Stimulated activated CD8-positive, alpha-beta memory T cell treated with anti-CD3 and anti-CD28 coated beads, Interleukin-12 subunit alpha, Interleukin-12 subunit beta, amount 100 ng/mL, for 4 hours (primary cell): ENCODE results near the gene RASIP1.

Experiments
- DNase-seq: peaks from one replicate; pipeline ENCODE4 v3.0.0-alpha.2; 2020; ENCODE audit warnings: low read depth

RASIP1 gene

GRCh38 chr19:48755084-48755641, 14.8 kb upstream of the RASIP1 start, which contains the start of gene FGF21:
Gene FGF21, plus strand, starts transcription at chr19:48755524. Its CDS starts 713 bp downstream, at chr19:48756237.
- DNase-seq: no peak

DNA sequence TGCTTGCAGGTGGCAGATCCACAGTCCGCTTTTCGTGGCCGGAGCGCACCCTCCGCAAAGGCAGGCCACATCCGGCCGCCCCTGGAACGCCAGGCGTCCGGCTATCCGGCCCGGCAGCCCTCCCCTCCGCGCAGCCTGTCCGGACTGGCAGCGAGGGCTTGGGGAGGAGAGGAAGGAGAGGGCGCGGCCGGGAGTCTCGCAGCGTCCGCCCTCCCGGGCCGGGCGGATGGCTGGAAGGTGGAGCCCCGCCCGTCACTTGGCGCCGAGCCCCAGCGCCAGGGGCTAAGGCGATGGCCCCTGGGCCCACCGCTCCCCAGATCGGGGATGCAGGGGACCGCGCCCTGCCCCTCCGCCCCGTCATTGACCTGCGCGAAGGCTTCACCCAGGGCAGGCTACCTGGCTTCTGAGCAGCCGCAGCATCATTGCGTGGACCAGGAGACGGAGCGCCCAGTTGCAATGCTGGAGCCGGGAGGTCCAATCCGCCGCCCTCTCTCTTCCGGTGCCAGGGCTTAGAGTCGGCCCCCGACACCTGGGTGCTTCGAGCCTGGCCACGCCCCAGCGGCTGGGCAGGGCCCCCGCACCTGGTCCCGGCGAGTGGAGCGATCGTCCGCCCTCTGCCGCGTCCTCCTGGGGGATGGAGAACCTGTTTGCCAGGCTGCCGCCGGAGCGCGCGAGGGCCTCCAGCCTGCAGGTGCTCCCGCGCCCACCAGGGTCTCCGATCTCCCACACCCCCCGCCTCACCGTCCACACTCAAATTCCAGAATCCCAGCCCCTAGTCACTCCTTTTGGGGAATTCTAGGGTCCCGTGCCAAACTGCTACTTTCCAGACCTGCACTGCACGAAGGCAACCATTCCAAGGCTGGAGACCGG, 12.3 kb upstream of the RASIP1 start, which contains the start of gene FUT1:
FUT1 (minus strand) TSS at position 146 of the 870 bp plus-strand sequence. CDS start 1,360 bp downstream, outside the sequence.
- DNase-seq: no peak

DNA sequence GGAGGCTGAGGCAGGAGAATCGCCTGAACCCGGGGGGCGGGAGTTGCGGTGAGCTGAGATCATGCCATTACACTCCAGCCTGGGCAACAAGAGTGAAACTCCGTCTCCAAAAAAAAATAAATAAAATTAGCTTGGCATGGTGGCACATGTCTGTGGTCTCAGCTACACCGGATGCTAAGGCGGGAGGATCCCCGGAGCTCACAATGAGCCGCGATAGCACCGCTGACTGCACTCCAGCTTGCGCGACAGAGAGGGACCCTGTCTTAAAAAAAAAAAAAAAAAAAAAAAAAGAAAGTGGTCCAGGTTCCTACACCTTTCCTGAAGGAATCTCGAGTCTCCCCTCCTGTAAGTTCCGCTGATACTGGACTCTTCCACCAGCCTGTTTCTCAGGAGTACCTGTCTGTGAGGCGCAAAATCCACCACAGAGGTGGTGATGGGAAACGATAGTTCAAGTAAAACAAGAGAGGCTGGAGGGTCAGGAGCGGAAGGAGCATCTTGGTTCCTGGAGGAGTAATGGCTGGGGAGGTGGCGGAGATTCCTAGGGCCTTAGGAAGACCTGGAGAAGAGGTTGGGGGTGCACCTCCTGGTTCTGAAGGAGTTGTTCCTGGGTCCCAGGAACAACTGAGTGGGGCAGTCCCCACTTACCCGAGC, 11.6 kb upstream of the RASIP1 start:
- no peak for DNase-seq

DNA sequence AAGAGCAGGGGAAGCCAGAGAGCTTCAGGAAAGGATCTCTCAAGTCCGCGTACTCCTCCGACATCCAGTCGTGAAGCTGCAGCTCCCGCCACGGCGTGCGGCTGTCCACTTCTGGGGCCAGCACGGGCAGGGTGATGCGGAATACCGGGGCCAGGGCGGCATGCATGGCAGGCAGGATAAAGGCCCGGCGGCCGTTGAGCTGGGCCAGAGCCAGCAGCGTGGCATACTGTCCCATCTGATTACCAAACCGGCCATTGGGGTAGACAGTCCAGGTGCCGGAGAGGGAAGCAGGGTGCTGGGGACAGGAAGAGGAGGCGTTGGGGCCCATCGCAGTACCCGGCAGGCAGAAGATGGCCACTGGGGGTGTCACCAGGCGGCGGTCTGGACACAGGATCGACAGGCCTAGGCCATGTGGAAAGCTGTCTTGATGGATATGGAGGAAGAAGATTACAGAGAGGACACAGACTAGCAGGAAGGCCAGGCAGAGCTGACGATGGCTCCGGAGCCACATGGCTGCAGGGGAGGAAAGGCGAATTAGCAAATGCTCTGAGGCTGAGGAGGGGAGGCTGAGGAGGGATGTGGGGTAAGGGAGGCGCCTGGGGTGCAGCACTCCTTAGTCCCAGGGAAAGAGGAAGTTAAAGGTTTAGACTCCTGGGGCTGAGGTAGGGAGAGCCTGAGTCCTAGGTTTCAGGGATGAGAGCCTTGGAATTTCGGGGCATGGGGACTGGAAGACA, 10.5 kb upstream of the RASIP1 start:
- DNase-seq: no peak

DNA sequence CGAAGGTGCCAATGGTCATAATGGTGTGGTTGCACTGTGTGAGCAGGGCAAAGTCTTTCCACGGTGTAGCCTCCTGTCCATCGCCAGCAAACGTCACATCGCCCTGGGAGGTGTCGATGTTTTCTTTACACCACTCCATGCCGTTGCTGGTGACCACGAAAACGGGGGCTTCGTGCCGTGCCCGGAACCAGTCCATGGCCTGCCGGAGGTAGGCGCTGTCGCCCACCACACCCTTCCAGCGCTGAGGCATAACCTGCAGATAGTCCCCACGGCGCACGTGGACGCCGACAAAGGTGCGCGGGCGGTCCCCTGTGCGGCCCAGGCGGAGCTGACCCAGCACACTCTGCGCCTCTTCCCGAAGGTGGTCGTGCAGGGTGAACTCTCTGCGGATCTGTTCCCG, 9.9 kb upstream of the RASIP1 start:
- DNase-seq: no peak

DNA sequence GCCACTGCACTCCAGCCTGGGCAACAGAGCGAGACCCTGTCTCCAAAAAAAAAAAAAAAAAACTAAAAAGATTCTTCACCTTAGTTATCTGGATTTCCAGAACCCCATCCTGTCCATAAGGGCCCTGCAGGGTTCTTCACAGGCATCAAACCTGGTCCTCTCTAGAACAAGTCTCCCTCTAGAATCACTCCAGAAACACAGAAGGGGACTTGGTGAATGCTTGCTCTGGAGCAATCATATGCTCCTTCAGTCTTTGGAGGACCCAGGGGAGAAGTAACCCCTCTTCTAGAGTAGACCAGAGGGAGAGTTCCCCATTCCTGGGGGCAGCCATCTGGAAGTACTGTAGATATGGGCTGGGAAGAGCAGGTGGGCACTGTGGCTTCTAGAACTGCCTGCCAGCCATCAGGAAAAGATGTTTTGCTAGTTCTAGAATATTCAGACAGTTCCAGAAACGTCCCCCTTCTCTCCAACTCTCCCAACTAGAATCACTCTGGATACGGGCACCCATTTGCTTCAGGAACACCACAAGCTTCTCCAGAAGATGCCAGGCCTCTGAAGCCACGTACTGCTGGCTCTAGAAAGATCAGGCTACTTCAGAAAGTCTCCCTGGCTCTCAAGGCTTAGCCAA, 9.3 kb upstream of the RASIP1 start:
- DNase-seq: no peak

DNA sequence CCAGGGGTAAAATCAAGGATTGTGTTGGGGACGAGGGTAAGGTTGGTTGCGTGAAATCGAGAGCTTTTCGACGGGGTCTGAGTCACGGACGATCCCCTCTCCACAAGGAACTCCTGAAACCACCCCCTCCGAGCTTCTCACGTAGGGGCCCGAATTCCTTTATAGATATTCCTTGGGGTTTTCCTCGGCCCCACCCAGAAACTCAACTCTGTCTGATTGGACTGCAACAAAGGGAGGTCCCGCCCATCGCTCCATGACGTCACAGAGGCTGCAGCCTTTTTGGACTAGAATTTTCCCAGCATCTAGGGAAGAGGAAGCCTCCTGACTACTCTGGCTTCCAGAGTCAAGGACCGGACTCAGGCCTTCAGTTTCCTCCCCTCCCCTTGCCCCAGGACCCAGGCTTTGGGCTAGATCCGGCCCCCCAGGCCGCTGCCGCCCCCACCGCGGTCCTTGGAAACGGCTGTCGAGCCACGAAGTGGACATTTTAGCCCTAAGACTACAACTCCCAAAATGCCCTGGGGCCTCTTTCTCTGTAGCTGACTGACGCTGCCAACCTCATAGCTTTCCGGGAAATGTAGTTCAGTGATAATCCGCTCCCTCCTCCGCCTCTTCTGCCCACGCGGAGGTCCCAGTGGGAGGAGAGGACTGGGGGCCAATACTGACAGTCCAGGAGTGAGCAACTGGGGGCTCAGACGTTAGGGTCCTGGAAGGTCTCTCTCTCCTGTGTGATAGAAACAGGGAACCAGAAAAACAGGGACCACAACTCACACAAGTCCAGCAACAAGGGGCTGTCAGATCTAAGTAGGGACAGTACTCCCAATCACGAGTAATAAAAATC, 6.5 kb upstream of the RASIP1 start, which contains the start of gene IZUMO1:
IZUMO1 (minus strand) TSS at position 172 of the 838 bp plus-strand sequence. CDS start 1,050 bp downstream, outside the sequence.
- DNase-seq: no peak

DNA sequence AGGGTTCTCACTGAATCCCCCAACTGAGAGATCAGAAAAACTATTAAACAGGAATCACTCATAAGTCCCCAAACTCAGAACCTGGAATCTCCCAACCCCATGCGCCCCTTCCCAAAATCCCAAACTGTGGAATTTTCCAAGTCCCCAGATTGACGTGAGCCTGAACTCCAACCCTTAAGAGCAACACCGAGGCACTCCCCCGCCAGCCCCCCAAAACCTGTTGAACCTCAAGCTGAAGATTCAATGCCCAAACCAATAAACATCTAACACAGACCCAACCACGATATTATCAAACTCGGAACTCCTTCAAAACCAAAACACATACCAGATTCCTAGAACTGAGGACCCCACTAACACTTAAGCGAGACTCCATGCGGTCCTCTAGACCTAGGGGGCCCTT, 5.7 kb upstream of the RASIP1 start:
- no peak for DNase-seq

DNA sequence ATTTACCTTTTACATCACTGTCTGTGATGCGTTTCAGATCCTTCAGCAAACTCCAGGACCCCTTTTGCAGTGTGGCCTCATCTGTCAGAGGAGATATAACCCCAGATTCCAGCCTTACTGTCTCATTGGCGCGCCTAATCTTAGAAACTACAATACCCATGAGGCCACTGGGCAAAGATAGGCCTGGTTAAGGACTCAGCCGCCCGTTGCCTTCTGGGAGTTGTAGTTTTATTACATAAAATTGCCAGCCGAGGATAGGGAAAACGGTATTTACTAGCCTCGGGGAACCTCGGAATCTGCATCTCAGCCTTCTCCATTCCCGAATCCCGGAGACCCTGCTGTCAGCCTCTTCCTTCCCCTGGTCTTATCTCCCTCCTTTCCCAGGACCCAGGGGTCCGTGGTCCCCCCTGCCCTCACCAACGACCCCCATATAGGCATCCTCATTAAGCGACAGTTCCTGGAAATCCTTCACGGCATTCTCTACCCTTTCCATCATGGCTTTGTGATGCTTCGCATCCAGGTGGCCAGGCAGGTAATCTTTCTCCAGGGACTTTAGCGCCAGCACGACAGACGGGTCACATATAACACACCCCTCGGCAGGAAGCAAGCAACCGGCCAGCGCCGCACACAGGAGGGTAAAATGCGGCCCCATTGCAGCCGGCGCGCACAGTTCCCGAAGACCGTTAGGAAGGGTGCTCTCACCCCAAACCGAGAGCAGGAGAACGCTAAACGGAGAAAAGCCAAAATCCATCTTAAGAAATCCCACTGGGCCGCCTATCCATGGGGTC, 5.0 kb upstream of the RASIP1 start:
- DNase-seq: no peak

GRCh38 chr19:48742096-48742495, 1.7 kb upstream of the RASIP1 start:
- DNase-seq: no peak

DNA sequence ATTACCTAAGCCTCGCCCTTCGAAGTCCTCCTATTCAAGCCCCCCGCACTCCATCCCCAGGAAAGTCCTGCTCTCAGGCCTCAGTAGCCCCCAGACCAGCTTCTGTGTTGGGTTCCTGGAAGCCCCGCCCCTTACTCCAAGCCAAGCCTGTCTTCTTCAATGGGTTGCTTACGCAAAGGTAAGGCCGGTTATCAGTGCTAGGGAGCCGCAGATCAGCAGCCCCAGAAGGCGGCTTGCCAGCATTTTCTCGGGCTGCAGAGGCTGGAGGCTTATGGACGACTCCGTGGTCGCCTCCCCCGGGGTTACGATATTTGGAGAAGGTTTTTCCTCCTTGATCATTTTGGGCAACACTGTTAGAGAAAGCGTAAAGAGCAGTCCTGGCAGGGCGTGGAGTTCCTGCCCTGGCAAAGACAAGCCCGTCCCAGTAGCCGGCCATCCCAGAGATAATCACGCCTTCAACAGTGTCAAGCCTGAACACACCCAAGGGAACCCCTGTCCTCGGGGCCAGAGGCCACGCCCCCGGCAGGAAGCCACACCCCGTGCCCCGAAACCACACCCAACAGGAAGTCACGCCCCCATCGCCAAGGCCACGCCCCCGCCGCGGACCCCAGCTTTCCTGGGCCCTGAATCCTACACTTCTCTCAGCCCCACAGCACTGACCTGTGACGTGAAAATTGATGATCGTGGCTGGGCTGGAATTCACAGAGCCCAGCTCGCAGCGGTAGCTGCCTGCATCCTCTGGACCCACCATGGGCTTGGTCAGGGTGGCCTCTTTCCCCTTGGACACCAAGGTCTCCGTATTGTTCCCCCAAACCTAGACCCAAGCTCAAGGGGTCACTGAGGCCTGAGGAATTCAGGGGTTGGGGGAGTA, 954 bp upstream of the RASIP1 start:
- no peak for DNase-seq

DNA sequence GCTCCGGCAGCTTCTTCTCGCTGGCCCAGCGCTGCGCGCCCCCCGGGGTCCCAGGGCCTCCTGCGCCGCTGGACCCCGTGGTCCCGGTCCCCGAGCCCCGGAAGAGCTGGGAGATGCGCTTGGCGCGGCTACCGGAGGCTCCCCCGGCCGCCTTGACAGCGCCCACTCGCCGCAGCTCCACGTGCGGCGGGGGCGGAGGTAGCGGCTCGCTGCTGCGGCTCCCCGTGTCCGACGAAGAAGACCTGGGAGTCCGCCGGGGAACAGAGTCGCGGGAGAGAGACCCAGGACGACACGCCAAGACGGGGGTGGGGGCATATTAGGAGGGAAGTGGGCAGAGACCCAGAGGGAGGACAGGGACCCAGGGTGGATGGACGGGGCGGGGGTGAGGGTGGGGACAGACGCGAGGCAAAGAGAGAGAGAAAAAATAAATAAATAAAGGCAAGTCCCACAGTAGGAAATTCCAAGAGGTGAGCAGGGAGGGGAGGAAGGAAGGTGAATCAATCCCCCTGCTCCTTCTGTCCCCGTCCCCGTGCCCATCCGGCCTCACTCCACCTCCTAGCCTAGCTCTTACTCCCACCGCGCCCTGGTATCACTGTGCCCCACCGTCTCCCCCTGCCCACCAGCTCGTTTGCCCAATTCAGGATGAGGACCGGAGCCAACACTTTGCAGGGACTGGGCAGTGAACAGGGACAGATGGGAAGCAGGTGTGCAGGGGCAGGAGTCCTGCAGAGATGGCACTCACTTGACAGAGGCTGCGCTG, 826 bp downstream of the RASIP1 start:
- DNase-seq: no peak

DNA sequence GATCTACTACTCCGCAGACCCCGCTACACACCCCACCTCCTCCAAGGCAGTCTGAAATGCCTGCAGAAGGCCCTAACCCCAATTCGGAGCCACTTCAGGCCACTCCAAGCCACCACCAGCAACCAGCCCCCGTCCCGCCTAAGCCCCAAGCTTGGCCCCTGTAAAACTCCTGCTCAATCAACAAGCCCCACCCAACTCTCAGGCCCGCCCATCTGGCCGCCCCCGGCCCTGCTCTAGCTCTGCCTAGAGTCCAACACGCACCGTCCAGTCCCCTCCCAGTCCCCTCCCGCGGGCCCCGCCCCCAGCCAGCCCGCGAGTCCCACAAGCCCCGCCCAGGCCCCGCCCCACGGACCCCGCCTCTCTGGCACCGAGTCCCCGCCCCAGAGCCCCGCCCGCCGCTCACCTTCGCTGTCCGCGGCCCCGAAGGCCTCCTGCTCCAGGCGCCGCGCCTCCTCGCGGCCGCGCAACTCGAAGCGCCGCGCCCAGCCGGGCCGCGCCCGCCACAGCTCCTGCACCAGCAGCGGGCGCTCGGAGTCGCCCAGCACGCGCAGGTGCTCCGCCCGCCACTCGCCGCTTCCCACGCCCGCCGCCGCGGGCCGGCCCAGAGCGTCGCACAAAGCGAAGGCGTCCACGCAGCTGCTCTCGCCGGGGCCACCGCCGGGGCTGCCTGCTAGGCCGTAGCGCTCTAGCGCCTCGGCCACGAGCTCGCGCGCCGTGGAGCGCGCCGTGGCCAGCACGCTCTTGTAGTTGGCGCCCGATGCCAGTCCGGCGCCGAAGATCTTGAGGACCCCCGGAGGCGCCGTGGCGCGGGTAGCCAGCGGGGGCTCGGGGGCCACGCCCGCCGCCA, 1.6 kb downstream of the RASIP1 start:
- DNase-seq: peak; percentile 84

- DNase-seq: no peak
These were observed 2.9 kb downstream of the RASIP1 start for GRCh38 chr19:48737360-48737998.

- no peak for DNase-seq
These were observed 5.3 kb downstream of the RASIP1 start for GRCh38 chr19:48735031-48735615.

DNA sequence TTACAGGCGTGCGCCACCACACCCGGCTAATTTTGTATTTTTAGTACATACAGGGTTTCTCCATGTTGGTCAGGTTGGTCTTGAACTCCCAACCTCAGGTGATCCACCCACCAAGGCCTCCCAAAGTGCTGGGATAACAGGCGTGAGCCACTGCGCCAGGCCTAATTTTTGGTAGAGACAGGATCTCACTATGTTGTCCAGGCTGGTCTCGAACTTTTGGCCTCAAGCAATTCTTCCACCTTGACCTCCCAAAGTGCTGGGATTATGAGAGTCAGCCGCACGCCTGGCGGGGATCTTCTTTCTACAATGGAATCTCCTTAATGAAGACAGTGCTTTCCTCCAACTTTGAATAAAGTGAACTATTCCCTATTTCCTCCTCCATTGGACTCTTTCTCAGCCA, 5.8 kb downstream of the RASIP1 start:
- no peak for DNase-seq
